Measurements from ENCODE around the gene C1orf232.

DNA sequence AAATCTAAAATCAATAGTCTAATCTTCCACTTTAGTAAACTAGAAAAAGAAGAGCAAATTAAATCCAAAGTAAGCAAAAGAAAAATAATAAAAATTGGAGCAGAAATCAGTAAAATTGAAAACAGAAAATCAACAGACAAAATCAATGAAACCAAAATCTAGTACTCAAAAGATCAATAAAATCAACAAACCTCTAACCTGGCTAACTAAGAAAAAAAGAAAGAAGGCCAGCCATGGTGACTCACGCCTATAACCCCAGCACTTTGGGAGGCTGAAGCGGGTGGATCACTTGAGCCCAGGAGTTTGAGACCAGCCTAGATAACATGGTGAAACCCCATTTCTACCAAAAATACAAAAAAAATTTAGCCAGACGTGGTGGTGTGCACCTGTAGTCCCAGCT lies 34.3 kb downstream of the C1orf232 start:
- TF ChIP-seq POLR2AphosphoS5 (IDR thresholded peaks at IDR 0.05; ENCODE audit: insufficient read depth, low read depth, low read length) (no peak), MYC (IDR thresholded peaks at IDR 0.05; ENCODE audit: low read depth, low read length) (no peak)
- TF ChIP-seq, protein P1, sequence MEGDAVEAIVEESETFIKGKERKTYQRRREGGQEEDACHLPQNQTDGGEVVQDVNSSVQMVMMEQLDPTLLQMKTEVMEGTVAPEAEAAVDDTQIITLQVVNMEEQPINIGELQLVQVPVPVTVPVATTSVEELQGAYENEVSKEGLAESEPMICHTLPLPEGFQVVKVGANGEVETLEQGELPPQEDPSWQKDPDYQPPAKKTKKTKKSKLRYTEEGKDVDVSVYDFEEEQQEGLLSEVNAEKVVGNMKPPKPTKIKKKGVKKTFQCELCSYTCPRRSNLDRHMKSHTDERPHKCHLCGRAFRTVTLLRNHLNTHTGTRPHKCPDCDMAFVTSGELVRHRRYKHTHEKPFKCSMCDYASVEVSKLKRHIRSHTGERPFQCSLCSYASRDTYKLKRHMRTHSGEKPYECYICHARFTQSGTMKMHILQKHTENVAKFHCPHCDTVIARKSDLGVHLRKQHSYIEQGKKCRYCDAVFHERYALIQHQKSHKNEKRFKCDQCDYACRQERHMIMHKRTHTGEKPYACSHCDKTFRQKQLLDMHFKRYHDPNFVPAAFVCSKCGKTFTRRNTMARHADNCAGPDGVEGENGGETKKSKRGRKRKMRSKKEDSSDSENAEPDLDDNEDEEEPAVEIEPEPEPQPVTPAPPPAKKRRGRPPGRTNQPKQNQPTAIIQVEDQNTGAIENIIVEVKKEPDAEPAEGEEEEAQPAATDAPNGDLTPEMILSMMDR (IDR thresholded peaks at IDR 0.05; ENCODE audit: extremely low read depth in 1 of 2, insufficient read depth in 1 of 2, low read depth in 1 of 2, low read length in 2 of 2) = no peak
- TF ChIP-seq, protein P2, sequence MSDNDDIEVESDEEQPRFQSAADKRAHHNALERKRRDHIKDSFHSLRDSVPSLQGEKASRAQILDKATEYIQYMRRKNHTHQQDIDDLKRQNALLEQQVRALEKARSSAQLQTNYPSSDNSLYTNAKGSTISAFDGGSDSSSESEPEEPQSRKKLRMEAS (IDR thresholded peaks at IDR 0.05; ENCODE audit: insufficient read depth, insufficient read length) = no peak
